ENCODE data around the gene UIMC1.

DNA sequence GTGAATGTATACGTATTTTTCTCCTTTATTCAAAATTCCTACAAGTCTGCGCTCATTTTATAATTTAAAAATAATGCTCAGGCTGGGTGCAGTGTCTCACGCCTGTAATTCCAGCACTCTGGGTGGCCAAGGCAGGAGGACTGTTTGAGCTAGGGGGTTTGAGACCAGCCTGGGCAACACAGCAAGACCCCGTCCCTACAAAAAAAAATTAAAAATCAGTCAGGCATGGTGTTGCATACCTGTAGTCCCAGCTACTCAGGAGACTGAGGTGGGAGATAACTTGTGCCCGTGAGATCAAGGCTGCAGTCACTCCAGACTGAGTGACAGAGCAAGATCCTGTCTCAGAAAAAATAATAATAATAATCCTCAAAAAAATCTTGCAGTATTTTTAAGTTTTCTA, 7.8 kb downstream of the UIMC1 start:
- TF ChIP-seq, protein P1, sequence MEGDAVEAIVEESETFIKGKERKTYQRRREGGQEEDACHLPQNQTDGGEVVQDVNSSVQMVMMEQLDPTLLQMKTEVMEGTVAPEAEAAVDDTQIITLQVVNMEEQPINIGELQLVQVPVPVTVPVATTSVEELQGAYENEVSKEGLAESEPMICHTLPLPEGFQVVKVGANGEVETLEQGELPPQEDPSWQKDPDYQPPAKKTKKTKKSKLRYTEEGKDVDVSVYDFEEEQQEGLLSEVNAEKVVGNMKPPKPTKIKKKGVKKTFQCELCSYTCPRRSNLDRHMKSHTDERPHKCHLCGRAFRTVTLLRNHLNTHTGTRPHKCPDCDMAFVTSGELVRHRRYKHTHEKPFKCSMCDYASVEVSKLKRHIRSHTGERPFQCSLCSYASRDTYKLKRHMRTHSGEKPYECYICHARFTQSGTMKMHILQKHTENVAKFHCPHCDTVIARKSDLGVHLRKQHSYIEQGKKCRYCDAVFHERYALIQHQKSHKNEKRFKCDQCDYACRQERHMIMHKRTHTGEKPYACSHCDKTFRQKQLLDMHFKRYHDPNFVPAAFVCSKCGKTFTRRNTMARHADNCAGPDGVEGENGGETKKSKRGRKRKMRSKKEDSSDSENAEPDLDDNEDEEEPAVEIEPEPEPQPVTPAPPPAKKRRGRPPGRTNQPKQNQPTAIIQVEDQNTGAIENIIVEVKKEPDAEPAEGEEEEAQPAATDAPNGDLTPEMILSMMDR (IDR thresholded peaks at IDR 0.05): no peak
- TF ChIP-seq POLR2A (IDR thresholded peaks at IDR 0.05): no peak
